ENCODE data around the gene NAGLU.
"Not testable (repeated sequence)": the region's sequence is repeated elsewhere in the genome, so short reads cannot be mapped to it uniquely, and the experiment has no call there.

The NAGLU gene

DNA sequence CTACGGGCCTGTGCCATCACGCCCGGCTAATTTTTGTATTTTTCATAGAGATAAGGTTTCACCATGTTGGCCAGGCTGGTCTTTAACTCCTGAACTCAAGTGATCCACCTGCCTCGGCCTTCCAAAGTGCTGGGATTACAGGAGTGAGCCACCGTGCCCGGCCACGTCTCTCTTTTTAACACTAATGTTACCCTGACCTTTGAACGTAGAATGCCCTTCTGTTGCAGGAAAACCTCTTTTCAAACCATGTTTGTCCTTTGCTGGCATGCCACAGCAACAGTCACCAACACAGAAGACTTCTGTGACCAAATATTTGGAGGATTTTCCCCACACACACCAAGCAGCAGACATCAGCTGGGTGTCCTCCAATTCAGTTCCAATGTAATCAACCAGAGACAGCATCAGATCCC lies 8.8 kb downstream of the NAGLU start:
- no peak for DNase-seq (ENCODE audit: low read depth, low spot score)

DNA sequence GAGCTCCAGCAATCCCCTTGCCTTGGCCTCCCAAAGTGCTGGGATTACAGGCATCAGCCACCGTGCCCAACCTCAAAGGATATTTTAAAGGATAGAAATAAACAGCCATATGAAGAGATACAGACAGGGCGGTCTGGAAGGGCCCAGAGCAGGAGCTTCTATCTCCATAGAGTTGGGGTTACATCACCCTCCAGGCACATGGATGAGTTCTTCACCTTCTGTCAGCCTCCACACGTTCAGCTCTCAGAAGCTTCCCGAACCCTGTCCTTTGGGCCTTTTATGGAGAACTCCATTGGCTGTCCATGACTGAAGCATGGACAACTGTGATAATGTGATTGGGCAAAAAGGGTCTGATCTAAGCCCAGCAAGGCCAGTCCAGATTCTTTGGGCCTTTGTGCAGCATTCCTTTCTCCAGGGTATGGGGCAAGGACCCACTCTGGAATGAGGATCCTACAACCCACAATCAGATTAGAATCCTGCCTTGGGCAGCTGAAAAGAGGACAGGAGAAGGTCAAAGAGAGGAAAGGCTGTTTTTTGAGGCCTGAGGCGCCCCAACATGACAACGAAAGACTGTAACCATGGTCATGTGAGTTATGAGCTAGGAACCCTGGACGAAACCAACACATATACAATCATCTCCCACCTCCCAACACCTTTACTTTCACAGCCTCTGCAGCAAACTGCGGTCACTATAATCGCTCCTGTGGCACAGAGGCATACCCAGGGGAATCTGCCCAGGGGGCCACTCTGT lies 9.9 kb downstream of the NAGLU start:
- not testable (repeated sequence) for DNase-seq (ENCODE audit: low read depth, low spot score)

DNA sequence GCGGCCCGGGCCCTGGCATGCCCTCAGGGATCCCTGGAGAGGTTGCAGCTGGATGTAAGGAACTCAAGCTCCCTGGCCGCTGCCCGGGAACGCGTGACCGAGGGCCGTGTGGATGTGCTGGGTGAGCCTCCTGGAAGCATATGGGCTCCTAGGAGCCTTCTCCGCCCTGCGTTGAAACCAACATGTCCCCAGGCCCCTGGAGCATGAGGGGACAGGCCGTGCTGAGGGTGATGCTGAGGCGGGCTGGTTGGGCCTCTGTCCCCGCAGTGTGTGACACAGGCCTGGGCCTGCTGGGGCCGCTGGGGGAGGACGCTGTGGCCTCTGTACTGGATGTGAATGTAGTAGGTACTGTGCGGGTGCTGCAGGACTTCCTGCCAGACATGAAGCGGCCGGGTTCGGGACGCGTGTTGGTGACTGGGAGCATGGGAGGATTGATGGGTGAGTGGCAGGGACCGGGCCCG lies 11.0 kb downstream of the NAGLU start:
- no peak for DNase-seq (ENCODE audit: low read depth, low spot score)

DNA sequence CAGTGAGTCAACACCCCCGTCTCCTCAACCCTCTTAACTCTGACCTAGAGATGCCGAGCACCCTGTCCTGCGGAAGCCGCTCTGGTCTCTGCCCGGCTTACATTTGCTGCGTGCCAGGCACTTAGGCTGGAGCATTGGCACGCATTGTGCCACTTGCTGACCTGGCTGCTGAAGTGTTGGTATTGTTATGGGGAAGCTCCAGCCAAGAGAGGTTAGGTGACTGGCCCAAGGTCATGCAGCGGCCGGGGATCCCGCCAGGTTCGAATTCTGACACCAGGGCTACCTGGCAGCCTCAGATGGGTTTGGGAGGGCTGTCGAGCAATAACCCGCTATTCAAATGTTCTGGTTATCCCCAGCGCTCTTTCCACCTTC lies 11.6 kb downstream of the NAGLU start:
- no peak for DNase-seq (ENCODE audit: low read depth, low spot score)

DNA sequence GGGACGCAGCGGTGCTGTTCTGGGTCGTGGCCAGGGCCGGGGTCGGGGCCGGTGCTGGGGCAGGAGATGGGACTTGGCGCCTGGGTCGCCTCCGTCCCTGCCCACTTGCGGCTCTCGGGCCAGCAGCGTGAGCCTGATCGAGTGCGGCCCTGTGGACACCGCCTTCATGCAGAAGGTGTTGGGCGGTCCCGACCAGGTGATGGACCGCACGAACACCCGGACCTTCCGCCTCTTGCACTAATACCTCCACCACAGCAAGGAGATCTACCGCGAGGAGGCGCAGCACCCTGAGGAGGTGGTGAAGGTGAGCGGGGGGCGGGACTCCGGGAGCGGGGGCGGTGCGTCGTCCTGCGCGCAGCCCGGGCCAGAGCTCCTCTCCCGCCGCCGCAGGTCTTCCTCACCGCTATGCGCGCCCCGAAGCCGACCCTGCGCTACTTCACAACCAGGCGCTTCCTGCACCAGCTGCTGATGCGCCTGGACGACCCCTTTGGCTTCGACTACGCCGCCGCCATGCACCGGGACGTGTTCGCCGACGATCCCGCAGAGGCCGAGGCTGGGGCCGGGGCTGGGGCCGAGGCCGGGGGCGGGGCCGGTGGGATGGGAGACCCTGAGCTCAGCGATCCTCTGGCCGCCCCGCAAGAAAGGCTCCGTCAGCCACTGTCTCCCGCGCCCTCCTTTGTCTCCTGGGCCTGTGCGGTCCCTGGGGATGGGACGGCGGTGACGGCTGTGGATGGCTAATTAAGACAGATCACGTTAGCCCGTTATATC lies 12.2 kb downstream of the NAGLU start:
- no peak for DNase-seq (ENCODE audit: low read depth, low spot score)

DNA sequence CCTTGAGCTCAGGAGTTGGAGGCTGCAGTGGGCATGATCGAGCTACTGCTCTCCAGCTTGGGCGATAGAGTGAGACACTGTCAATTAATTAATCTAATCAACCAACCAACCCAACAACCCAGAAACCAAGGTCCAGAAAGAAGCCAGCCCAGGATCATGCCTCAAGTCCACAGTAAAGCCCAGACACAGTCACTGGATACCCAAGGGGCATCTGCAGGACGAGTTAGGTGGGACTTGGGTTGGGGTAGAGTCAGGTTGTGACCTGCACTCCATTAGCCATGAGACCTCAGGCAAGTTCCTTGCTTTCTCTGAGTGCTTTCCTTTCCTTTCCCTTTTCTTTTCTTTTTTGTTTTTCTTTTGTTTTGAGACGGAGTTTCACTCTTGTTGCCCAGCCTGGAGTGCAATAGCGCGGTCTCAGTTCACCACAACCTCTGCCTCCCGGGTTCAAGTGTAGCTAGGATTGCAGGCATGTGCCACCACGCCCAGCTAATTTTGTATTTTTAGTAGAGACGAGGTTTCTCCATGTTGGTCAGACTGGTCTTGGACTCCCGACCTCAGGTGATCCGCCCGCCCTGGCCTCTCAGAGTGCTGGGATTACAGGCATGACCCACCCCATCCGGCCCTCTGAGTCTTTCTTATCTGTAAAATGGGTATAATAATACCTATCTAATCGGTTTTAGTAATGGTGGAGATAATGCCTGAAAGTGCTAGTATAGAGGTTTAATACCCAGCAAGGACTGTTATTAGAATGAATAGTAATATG lies 13.1 kb downstream of the NAGLU start:
- DNase-seq (ENCODE audit: low read depth, low spot score), result no peak

DNA sequence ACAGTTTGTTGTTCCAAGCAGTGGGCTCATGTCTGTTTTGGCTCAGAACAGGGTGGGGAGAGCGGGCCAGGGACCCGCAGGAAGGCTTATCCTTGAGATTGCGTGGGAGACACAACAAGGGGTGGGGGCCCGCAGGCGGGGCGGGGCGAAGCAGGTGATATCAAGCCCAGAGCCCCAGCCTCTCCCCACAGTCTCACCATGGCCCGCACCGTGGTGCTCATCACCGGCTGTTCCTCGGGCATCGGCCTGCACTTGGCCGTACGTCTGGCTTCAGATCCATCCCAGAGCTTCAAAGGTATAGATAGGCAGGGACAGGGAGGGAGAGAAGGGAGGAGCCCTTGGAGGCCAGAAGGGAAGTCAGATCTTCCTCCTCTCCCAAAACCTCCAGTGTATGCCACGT lies 16.7 kb downstream of the NAGLU start, which contains the start of gene HSD17B1:
TSS of gene HSD17B1 (plus strand) at position 188 of the 400 bp plus-strand sequence. CDS start at position 199, 11 bp downstream.
- DNase-seq (ENCODE audit: low read depth, low spot score), result not testable (repeated sequence)

DNA sequence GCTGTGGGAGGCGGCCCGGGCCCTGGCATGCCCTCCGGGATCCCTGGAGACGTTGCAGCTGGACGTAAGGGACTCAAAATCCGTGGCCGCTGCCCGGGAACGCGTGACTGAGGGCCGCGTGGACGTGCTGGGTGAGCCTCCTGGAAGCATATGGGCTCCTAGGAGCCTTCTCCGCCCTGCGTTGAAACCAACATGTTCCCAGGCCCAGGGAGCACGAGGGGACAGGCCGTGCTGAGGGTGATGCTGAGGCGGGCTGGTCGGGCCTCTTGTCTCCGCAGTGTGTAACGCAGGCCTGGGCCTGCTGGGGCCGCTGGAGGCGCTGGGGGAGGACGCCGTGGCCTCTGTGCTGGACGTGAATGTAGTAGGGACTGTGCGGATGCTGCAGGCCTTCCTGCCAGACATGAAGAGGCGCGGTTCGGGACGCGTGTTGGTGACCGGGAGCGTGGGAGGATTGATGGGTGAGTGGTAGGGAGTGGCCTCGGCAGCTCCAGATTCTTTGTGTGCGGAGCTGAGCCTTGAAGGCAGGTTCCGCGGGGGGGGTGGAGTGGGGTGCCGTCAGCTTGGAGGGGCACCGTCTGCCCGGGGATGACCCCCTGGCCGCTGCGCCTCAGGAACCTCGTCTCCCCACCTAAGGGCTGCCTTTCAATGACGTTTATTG lies 17.2 kb downstream of the NAGLU start:
- no peak for DNase-seq (ENCODE audit: low read depth, low spot score)

DNA sequence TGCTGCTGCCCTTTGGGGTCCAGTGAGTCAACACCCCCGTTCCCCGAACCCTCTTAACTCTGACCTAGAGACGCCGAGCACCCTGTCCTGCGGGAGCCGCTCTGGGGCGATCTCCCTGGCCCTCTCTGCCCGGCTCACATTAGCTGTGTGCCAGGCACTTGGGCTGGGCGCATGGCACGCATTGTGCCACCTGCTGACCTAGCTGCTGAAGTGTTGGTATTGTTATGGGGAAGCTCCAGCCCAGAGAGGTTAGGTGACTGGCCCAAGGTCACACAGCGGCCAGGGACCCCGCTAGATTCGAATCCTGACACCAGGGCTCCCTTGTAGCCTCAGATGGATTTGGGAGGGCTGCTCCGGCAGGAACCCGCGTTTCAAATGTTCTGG lies 17.8 kb downstream of the NAGLU start:
- DNase-seq (ENCODE audit: low read depth, low spot score), result no peak

DNA sequence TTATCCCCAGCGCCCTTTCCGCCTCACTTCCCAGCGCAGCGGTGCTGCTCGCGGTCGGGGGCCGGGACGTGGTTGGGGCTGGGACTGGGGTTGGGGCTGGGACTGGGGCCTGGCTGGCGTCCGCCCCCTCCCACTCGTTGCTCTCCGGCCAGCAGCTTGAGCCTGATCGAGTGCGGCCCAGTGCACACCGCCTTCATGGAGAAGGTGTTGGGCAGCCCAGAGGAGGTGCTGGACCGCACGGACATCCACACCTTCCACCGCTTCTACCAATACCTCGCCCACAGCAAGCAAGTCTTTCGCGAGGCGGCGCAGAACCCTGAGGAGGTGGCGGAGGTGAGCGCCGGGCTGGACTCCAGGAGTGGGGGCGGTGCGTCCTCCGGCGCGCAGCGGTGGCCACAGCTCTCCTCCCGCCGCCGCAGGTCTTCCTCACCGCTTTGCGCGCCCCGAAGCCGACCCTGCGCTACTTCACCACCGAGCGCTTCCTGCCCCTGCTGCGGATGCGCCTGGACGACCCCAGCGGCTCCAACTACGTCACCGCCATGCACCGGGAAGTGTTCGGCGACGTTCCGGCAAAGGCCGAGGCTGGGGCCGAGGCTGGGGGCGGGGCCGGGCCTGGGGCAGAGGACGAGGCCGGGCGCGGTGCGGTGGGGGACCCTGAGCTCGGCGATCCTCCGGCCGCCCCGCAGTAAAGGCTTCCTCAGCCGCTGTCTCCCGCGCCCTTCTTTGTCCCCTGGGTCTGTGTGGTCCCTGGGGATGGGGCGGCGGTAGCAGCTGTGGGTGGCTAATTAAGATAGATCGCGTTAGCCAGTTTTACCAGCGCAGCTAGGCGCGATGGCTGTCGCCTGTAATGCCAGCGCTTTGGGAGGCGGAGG lies 18.4 kb downstream of the NAGLU start:
- DNase-seq (ENCODE audit: low read depth, low spot score), result no peak

DNA sequence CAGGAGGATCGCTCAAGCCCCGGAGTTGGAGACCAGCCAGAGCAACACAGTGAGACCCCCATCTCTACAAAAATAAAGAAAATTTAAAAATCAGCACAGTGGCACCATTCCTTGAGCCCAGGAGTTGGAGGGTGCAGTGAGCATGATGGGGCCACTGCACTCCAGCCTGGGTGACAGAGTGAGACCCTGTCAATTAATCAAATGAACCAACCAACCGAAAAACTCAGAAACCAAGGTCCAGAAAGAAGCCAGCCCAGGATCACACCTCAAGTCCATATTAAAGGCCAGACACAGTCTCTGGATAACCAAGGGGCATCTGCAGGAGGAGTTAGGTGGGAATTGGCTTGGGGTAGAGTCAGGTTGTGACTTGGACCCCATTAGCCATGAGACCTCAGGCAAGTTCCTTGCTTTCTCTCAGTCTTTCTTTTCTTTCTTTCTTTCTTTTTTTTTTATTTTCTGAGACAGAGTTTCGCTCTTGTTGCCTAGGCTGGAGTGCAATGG lies 19.1 kb downstream of the NAGLU start:
- DNase-seq (ENCODE audit: low read depth, low spot score), result no peak

DNA sequence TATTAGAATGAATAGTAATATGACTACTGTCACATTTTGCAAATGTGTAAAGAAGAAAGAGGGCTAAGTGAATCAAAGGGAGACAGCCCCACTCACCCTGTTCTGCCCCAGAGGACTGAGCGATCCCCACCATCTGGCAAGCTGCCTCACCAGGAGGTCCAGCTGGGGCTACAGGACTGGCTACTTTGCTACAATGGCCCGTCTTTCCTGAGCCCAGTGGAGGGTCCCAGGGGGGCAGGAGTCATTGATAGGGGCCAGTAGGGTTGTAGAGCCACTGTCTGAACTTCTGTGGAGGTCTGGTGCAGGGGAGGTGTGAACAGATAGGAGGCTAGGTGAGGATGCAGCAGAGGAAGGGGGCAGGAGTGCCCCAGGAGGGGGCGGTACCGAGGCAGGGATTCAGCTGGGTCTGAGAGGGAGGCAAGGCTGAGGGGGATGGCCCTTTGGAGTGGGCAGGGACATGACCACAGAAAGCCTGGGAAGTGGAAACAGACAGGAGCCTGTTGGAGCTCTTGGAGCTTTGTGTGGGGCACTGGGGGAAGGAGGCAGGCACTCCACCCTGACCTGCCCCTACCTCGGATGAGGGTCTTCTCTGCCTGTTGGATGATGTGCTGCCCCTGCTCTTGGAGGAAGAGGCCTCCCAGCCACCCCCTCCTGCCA lies 20.0 kb downstream of the NAGLU start:
- DNase-seq (ENCODE audit: low read depth, low spot score), result not testable (repeated sequence)

DNA sequence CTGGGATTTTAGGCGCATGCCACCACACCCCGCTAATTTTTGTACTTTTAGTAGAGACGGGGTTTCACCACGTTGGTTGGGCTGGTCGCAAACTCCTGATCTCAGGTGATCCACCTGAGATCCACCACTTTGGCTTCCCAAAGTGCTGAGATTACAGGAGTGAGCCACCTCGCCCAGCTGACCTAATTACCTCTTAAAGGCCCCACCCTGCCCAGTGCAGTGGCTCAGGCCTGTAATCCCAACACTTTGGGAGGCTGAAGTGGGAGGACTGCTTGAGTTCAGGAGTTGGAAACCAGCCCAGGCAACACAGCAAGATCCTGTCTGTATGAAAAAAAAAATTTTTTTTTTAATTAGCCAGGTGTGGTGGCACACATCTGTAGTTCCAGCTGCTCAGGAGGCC lies 23.0 kb downstream of the NAGLU start:
- DNase-seq (ENCODE audit: low read depth, low spot score), result no peak

DNA sequence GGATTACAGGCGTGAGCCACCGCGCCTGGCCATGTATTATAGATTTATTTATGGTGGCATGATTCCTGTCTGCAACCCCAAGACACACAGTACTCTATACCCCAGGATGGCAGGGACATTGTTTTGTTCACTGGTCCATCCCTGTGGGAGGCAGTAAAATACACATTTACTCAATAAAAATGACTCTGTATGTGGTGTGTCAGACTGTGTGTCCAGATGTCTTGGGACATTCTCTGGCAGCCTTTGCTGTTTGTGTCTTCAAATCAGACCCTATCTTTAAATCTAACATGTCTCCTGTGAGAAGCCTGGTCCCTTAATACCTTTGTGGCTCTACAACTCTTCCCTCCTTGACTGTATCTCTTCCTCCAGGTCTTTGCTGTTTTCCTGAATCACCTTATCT lies 24.2 kb downstream of the NAGLU start:
- DNase-seq (ENCODE audit: low read depth, low spot score), result no peak

DNA sequence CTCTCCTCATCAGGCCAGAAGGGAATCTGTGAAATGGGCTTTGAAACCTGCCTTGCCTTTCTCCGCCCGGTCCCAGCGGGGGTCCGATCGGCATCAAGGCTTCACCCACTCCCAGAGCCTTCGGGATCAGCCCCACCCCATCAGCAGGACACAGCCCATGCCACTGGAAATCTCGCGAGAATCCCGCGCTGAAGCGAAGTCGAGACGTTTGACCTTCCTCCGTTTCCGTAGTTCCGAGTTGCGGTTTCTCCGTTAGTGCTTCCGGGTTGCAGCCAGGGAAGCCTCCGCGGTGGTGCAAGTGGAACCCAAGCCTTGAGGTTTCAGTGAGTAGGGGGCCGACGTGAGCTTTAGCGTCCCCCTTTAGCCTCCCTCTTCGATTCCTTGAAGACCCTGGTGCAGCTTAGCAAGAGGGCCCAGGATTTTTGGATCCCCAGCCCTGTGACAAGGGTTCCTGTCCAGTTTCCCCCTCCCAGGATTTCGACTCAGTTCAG lies 25.9 kb downstream of the NAGLU start, which contains the start of gene COASY:
TSS of gene COASY (plus strand) at position 252 of the 491 bp plus-strand sequence. CDS start 475 bp downstream, outside the sequence.
- peak; percentile 98 for DNase-seq (ENCODE audit: low read depth, low spot score)

DNA sequence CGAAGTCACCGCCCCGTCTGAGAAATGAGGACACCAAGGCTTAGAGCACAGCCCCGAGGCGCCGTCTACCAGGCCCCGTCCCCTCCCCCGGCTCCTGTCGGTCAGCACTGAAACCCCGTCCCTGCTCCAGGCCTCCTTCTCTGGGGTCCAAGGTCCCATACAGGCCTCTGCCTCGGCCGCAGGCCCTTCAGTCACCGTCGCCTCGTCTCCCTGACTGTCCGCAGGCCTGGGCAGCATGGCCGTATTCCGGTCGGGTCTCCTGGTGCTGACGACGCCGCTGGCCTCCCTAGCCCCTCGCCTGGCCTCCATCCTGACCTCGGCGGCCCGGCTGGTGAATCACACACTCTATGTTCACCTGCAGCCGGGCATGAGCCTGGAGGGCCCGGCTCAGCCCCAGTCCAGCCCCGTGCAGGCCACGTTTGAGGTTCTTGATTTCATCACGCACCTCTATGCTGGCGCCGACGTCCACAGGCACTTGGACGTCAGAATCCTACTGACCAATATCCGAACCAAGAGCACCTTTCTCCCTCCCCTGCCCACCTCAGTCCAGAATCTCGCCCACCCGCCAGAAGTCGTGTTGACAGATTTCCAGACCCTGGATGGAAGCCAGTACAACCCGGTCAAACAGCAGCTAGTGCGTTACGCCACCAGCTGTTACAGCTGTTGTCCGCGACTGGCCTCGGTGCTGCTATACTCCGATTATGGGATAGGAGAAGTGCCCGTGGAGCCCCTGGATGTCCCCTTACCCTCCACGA lies 26.5 kb downstream of the NAGLU start:
- no peak for DNase-seq (ENCODE audit: low read depth, low spot score)

DNA sequence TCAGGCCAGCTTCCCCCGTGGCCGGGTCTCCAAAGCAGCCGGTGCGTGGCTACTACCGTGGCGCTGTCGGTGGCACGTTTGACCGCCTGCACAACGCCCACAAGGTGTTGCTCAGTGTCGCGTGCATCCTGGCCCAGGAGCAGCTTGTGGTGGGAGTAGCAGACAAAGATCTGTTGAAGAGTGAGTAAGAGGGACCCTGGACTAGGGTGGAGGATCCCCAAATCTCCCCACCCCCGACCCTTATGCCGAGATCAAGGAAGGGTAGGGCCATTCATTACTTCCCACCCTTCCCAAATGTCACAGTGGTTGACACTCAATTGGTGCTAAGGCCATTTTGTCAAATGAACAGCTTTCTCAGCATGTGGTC lies 27.1 kb downstream of the NAGLU start:
- no peak for DNase-seq (ENCODE audit: low read depth, low spot score)

DNA sequence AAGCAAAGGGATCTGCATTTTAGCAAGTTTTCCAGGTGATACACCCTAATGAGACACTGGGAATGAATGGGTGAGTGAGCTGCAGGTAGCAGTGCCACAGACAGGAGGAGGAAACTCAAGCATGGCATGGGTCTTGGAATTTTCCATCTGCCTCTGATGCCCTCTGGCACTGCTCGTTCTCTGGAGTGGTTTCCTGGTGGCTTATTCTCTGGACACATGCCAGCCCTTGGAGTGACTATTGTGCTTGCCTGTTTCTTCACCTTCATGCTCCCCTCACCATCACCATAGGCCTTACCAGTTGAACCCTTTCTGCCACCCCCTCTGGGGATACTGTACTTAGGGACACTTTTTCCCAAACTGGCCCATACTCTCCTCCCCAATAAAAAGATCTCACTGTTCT lies 27.5 kb downstream of the NAGLU start:
- no peak for DNase-seq (ENCODE audit: low read depth, low spot score)

DNA sequence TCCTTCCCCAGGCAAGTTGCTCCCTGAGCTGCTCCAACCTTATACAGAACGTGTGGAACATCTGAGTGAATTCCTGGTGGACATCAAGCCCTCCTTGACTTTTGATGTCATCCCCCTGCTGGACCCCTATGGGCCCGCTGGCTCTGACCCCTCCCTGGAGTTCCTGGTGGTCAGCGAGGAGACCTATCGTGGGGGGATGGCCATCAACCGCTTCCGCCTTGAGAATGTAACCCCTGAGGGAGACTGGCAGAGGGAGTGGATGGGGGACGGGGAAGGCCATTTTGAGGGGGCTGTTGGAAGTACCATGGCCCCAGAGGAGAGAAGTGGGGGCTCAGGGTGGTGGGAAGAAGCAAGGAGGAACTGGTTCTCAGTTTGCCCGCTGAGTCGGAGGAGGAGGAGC lies 27.9 kb downstream of the NAGLU start:
- no peak for DNase-seq (ENCODE audit: low read depth, low spot score)
